ENCODE measurements around the gene SPDYC.

The SPDYC gene

GRCh38 chr11:65207918-65208784 is 38.1 kb downstream of the SPDYC start:
- DNase-seq, result no peak

DNA sequence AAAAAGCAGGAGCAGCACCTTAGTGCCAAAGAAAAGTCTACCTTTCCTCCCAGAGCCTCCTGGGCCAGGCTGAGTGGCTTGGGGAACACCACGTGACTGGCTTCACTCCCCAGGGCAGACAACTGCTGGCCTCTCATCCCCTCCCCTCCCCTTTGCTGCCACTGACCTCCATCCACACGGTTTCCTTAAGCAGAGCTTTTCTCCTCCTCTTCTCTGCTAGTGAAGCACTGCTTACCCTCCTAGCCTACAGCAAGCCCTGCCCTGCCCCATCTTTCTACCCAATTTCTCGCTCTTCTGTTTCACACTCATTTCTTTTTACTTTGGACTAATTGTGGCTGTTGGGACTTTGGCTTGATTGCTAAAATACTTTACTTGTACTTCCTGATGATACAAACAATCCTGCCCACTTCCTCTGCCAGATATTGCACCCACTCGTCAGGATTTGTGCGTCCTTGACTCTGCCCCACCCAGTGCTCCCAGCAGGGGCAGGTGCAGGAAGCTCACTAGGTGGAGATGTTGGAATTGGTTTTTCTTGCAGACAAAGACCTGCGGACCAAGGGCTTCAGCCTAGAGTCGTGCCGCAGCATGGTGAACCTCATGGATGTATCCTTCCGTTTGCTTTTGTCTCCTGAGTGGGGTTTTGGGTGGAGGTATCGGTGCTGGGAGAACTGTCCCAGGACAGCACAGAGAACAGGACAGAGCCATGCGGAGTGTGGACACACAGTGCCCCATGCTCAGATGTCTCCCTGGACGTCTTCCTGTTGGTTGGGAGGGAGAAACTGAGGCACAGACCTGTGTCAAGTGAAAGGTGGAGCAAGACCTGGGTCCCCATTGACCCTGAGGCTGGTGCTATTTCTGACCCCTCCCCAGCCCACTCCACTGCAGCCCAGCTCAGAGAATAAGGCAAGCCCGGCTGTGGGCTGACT is 39.0 kb downstream of the SPDYC start:
- no peak for DNase-seq

DNA sequence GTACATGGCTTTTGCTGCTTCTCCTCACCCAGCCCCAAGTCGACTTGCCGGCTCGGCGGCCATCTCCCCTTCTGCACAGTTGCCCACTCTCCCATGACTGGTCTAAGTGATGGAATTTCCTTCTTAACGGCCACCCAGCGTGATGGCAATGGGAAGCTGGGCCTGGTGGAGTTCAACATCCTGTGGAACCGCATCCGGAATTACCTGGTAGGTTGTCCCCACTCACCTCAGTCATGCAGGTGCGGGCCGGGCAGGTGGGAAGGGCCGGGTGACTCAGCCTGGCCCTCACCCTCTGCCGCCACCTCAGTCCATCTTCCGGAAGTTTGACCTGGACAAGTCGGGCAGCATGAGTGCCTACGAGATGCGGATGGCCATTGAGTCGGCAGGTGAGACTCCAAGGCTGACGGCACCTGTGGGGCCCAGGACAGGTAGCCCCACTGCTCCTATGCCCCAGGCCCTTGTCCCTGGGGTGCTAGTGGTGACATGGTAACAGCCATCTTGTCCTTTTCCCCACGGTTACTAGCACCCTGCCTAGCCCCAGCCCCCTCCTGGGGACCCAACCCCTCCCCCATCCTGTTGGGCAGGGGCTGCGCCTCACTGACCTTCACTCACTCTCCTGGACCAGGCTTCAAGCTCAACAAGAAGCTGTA is 39.8 kb downstream of the SPDYC start:
- DNase-seq, result no peak

DNA sequence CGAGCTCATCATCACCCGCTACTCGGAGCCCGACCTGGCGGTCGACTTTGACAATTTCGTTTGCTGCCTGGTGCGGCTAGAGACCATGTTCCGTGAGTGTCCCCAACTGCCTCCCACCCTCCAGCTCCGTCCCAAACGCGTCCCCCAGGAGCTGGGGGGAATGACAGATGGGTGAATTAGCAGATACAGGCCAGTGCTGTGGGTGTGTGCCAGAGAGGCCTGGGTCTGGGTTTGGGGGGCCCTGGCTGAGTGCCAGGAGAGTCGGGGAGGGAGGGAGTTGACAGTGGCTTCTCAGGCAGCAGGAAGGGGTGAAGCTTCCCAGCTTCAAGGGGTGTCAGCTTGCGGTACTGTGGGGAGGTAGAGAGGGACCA is 40.3 kb downstream of the SPDYC start:
- DNase-seq, result no peak

- DNase-seq, result no peak
These were observed 40.7 kb downstream of the SPDYC start for GRCh38 chr11:65210748-65211147.

DNA sequence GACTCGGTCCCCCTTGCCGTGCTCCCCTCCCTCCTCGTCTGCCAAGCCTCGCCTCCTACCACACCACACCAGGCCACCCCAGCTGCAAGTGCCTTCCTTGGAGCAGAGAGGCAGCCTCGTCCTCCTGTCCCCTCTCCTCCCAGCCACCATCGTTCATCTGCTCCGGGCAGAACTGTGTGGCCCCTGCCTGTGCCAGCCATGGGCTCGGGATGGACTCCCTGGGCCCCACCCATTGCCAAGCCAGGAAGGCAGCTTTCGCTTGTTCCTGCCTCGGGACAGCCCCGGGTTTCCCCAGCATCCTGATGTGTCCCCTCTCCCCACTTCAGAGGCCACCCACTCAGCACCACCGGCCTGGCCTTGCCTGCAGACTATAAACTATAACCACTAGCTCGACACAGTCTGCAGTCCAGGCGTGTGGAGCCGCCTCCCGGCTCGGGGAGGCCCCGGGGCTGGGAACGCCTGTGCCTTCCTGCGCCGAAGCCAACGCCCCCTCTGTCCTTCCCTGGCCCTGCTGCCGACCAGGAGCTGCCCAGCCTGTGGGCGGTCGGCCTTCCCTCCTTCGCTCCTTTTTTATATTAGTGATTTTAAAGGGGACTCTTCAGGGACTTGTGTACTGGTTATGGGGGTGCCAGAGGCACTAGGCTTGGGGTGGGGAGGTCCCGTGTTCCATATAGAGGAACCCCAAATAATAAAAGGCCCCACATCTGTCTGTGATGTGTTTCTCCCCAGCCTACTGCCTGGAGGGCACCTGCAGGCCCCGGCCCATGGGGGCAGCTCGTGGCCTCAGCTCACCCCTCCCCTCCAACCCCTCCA is 41.5 kb downstream of the SPDYC start:
- DNase-seq, result no peak

GRCh38 chr11:65212226-65212801 is 42.3 kb downstream of the SPDYC start:
- DNase-seq, result no peak

- no peak for DNase-seq
These were observed 43.5 kb downstream of the SPDYC start for GRCh38 chr11:65213322-65214211.

- no peak for DNase-seq
These were observed 44.3 kb downstream of the SPDYC start for GRCh38 chr11:65214212-65214845.

DNA sequence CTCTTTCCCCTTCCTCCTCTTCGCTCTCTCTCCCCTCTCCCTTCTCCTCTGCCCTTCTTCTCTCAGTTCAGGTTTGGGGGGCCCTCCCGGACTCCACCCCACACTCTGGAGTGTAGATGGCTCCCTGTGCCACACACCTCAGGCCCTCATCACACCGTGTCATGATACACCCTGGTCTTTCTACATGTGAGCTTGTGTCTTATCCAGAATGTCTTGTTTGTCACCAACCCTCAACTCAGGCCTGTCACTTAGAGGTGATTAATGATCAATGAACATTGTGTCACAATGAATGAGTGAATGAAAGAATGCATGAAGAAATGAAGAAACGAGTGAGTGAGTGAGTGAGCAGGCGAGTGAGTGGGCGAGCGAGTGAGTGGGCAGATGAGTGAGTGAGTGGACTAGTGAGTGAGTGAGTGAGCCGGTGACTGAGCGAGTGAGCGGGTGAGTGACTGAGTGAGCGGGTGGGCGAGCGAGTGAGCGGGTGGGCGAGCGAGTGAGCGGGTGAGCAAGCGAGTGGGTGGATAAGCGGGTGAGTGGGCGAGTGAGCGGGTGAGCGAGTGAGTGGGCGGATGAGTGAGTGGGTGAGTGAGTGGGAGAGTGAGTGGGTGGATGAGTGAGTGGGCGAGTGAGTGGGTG is 45.5 kb downstream of the SPDYC start:
- no peak for DNase-seq

DNA sequence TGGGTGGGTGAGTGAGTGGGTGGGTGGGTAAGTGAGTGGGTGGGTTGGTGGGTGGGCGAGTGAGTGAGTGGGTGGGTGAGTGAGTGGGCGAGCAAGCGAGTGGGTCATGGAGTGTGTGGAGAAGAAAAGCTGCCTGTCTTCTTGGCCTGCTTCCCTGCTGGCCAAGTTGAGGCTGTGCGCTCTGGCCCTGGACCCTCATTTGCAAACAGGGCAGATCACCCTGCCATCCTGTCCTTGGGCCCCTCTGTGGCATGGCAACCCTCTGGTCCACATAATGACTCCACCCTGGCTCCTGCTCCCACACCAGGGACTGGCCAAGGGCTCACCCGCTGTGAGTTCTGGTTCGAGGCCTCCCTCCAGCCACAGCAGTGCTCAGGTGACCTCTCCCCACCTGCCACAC is 46.8 kb downstream of the SPDYC start:
- DNase-seq, result no peak

GRCh38 chr11:65217441-65218423 is 47.7 kb downstream of the SPDYC start:
- no peak for DNase-seq

- no peak for DNase-seq
These were observed 48.4 kb downstream of the SPDYC start for GRCh38 chr11:65218446-65218845.

DNA sequence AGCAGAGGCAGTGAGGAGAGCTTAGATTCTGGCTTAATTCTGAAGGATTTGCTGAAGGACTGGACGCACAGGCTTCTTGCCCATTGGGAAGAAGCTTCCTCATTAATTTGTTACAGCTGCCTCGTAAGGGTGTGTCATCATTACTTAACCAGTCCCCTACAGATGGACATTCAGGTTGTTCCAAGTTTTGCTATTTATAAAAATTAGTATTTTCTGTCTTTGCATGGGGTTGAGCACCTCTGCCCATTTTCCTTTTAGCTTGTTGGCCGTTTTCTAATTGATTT is 49.8 kb downstream of the SPDYC start:
- DNase-seq, result no peak

DNA sequence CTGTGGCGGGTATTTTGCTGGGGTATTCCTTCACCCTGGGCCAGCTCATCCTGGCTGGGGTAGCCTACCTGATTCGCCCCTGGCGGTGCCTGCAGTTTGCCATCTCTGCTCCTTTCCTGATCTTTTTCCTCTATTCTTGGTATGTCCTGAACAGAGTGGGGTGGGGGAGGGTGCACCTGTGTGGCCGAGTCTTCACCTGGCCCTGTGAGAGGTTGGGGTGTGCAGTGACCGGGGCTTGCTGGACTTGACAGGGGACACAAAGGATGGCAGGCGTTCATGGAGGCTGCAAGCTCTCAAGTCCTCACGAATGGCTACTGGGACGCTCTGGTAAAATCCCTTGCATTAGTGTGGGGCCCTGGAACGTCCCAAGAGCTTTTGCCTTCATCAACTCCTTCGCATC is 51.0 kb downstream of the SPDYC start:
- no peak for DNase-seq
